Mesendoderm (in vitro differentiated cells): ENCODE results near the gene ABCA12.

Experiments used
- DNase-seq: peaks from one replicate; pipeline ENCODE4 v3.0.0; 2013
- H2AK5ac ChIP-seq: 2 replicates; pipeline ENCODE4 v1.6.1; 2013; ENCODE audit warnings: low read length, inconsistent platforms
- H2BK120ac ChIP-seq: 2 replicates; pipeline ENCODE4 v1.6.1; 2013; ENCODE audit warnings: low read depth, mild to moderate bottlenecking, low read length, moderate library complexity, mixed read lengths
- H2BK15ac ChIP-seq: replicated peaks from 2 replicates; pipeline ENCODE4 v1.6.1; 2013; ENCODE audit warnings: low read depth, mild to moderate bottlenecking, moderate library complexity
- H2BK5ac ChIP-seq: 2 replicates; pipeline ENCODE4 v1.6.1; 2013; ENCODE audit warnings: low read length, inconsistent platforms
- H3K18ac ChIP-seq: 2 replicates; pipeline ENCODE4 v1.6.1; 2013; ENCODE audit warnings: mild to moderate bottlenecking, low read length, mixed read lengths
- H3K23ac ChIP-seq: one replicate; pipeline ENCODE4 v1.6.1; 2013; ENCODE audit warnings: low read length
- H3K27ac ChIP-seq: 2 replicates; pipeline ENCODE4 v1.5.1; 2013; ENCODE audit warnings: low read depth, mild to moderate bottlenecking, inconsistent platforms, low read length, moderate library complexity
- H3K27me3 ChIP-seq: 2 replicates; pipeline ENCODE4 v1.6.1; 2013; ENCODE audit warnings: low read length, control low read depth, mild to moderate bottlenecking, inconsistent platforms; ENCODE audit not compliant: insufficient read depth, poor library complexity
- H3K36me3 ChIP-seq: 2 replicates; pipeline ENCODE4 v1.6.1; 2013; ENCODE audit warnings: low read length, inconsistent platforms; ENCODE audit not compliant: control insufficient read depth, insufficient read depth
- H3K4ac ChIP-seq: one replicate; pipeline ENCODE4 v1.6.1; 2013; ENCODE audit warnings: low read depth, mild to moderate bottlenecking, low read length, moderate library complexity
- H3K4me1 ChIP-seq: 2 replicates; pipeline ENCODE4 v1.6.1; 2013; ENCODE audit warnings: low read depth, low read length, inconsistent platforms; ENCODE audit not compliant: control insufficient read depth
- H3K4me2 ChIP-seq: 2 replicates; pipeline ENCODE4 v1.6.1; 2013; ENCODE audit warnings: low read length
- H3K4me3 ChIP-seq: 2 replicates; pipeline ENCODE4 v1.5.1; 2013; ENCODE audit warnings: mild to moderate bottlenecking, low read length
- H3K56ac ChIP-seq: one replicate; pipeline ENCODE4 v1.6.1; 2013; ENCODE audit warnings: low read length
- H3K79me1 ChIP-seq: 2 replicates; pipeline ENCODE4 v1.6.1; 2013; ENCODE audit warnings: low read length, inconsistent platforms
- H3K79me2 ChIP-seq: 2 replicates; pipeline ENCODE4 v1.6.1; 2013; ENCODE audit warnings: mild to moderate bottlenecking, low read length; ENCODE audit not compliant: control insufficient read depth, insufficient read depth
- H3K9ac ChIP-seq: 2 replicates; pipeline ENCODE4 v1.6.1; 2013; ENCODE audit warnings: low read length, inconsistent platforms
- H4K5ac ChIP-seq: one replicate; pipeline ENCODE4 v1.6.1; 2013; ENCODE audit warnings: low read length
- H4K8ac ChIP-seq: one replicate; pipeline ENCODE4 v1.6.1; 2013; ENCODE audit warnings: low read depth, mild to moderate bottlenecking, control low read depth, low read length, moderate library complexity
- WGBS: extraction: QIAGEN DNeasy Blood & Tissue Kit; methylation state at CpG from one replicate; pipeline ENCODE4 v1.1.7; 2013; ENCODE audit warnings: low lambda C conversion rate, missing lambda C conversion rate; ENCODE audit not compliant: insufficient coverage; ENCODE audit errors: extremely low coverage; 5-methylcytosine and 5-hydroxymethylcytosine counted together

Gene ABCA12

GRCh38 chr2:215140166-215140707 is 1.8 kb upstream of the ABCA12 start:
- Histone ChIP-seq H3K9ac (no peak overlapping the region), H3K56ac (no peak overlapping the region), H2AK5ac (no peak overlapping the region), H3K18ac (no peak overlapping the region), H4K8ac (no peak overlapping the region), H2BK15ac (no peak overlapping the region), H3K36me3 (no peaks in the 10 kb centered on the region), H3K79me1 (no peaks in the 10 kb centered on the region), H2BK120ac (no peak overlapping the region), H2BK5ac (no peak overlapping the region), H3K4me2 (no peak overlapping the region), H3K79me2 (no peaks in the 10 kb centered on the region), H3K4me3 (no peak overlapping the region), H3K27me3 (no peaks in the 10 kb centered on the region), H4K5ac (no peak overlapping the region), H3K23ac (no peak overlapping the region), H3K27ac (no peak overlapping the region), H3K4me1 (no peaks in the 10 kb centered on the region), H3K4ac (no peak overlapping the region)
- no peak for DNase-seq
- no CpG with 5 or more reads among the region's 4 CpGs for WGBS

GRCh38 chr2:215137741-215138340 is 585 bp downstream of the ABCA12 start:
- no peak overlapping the region for H3K4ac ChIP-seq
- no peaks in the 10 kb centered on the region for H3K27me3 ChIP-seq
- no peak overlapping the region for H3K4me3 ChIP-seq
- no peak overlapping the region for H3K56ac ChIP-seq
- H3K9ac ChIP-seq = no peak overlapping the region
- H3K79me2 ChIP-seq = no peaks in the 10 kb centered on the region
- no peak overlapping the region for H4K8ac ChIP-seq
- WGBS = no CpG with 5 or more reads among the region's 6 CpGs
- H4K5ac ChIP-seq = no peak overlapping the region
- no peak overlapping the region for H3K4me2 ChIP-seq
- no peak overlapping the region for H3K23ac ChIP-seq
- H2BK120ac ChIP-seq = no peak overlapping the region
- H2BK5ac ChIP-seq = no peak overlapping the region
- no peak overlapping the region for H2AK5ac ChIP-seq
- no peak for DNase-seq
- H3K18ac ChIP-seq = no peak overlapping the region
- H3K4me1 ChIP-seq = no peaks in the 10 kb centered on the region
- no peak overlapping the region for H2BK15ac ChIP-seq
- H3K79me1 ChIP-seq = no peaks in the 10 kb centered on the region
- no peaks in the 10 kb centered on the region for H3K36me3 ChIP-seq
- H3K27ac ChIP-seq = no peak overlapping the region

- no peak overlapping the region for H4K8ac ChIP-seq
- no peaks in the 10 kb centered on the region for H3K79me1 ChIP-seq
- H3K27ac ChIP-seq = no peak overlapping the region
- no peak overlapping the region for H3K56ac ChIP-seq
- no peak overlapping the region for H3K4ac ChIP-seq
- WGBS = no CpG with 5 or more reads among the region's 3 CpGs
- no peak overlapping the region for H3K23ac ChIP-seq
- no peak overlapping the region for H3K9ac ChIP-seq
- H3K18ac ChIP-seq = no peak overlapping the region
- H2BK5ac ChIP-seq = no peak overlapping the region
- H3K36me3 ChIP-seq = no peaks in the 10 kb centered on the region
- H3K4me2 ChIP-seq = no peak overlapping the region
- H3K4me3 ChIP-seq = no peak overlapping the region
- H4K5ac ChIP-seq = no peak overlapping the region
- DNase-seq = no peak
- no peak overlapping the region for H2BK15ac ChIP-seq
- no peak overlapping the region for H2AK5ac ChIP-seq
- no peaks in the 10 kb centered on the region for H3K4me1 ChIP-seq
- no peaks in the 10 kb centered on the region for H3K79me2 ChIP-seq
- no peak overlapping the region for H2BK120ac ChIP-seq
- no peaks in the 10 kb centered on the region for H3K27me3 ChIP-seq
Observed at GRCh38 chr2:215137329-215137686, 1.1 kb downstream of the ABCA12 start.

GRCh38 chr2:215136669-215137328 is 1.6 kb downstream of the ABCA12 start:
- peak; percentile 5 for DNase-seq
- WGBS = no CpG with 5 or more reads among the region's 3 CpGs
- H2AK5ac ChIP-seq = no peak overlapping the region

GRCh38 chr2:215120401-215120800 is 18.0 kb downstream of the ABCA12 start:
- no peak overlapping the region for H3K9ac ChIP-seq
- H3K56ac ChIP-seq = no peak overlapping the region
- no peak overlapping the region for H3K27ac ChIP-seq
- no peak overlapping the region for H3K4me2 ChIP-seq
- H4K8ac ChIP-seq = no peak overlapping the region
- no peaks in the 10 kb centered on the region for H3K4me1 ChIP-seq
- no peaks in the 10 kb centered on the region for H3K79me2 ChIP-seq
- no peak overlapping the region for H4K5ac ChIP-seq
- H2BK15ac ChIP-seq = no peak overlapping the region
- no peak overlapping the region for H3K23ac ChIP-seq
- no CpG with 5 or more reads among the region's 3 CpGs for WGBS
- H3K18ac ChIP-seq = no peak overlapping the region
- no peak overlapping the region for H2BK5ac ChIP-seq
- no peaks in the 10 kb centered on the region for H3K79me1 ChIP-seq
- H3K4ac ChIP-seq = no peak overlapping the region
- H3K27me3 ChIP-seq = no peaks in the 10 kb centered on the region
- H3K4me3 ChIP-seq = no peak overlapping the region
- no peaks in the 10 kb centered on the region for H3K36me3 ChIP-seq
- DNase-seq = no peak
- no peak overlapping the region for H2BK120ac ChIP-seq
- H2AK5ac ChIP-seq = no peak overlapping the region

More at GRCh38 chr2:215136669-215137328, 1.6 kb downstream of the ABCA12 start:
- no peaks in the 10 kb centered on the region for H3K79me1 ChIP-seq
- H2BK120ac ChIP-seq = no peak overlapping the region
- H4K5ac ChIP-seq = no peak overlapping the region
- H3K56ac ChIP-seq = no peak overlapping the region
- H2BK5ac ChIP-seq = no peak overlapping the region
- no peak overlapping the region for H3K27ac ChIP-seq
- H3K4me2 ChIP-seq = no peak overlapping the region
- no peak overlapping the region for H3K18ac ChIP-seq
- H3K4me1 ChIP-seq = no peaks in the 10 kb centered on the region
- no peaks in the 10 kb centered on the region for H3K27me3 ChIP-seq
- H3K4me3 ChIP-seq = no peak overlapping the region
- no peaks in the 10 kb centered on the region for H3K36me3 ChIP-seq
- H2BK15ac ChIP-seq = no peak overlapping the region
- no peak overlapping the region for H3K9ac ChIP-seq
- no peak overlapping the region for H3K4ac ChIP-seq
- H3K23ac ChIP-seq = no peak overlapping the region
- no peak overlapping the region for H4K8ac ChIP-seq
- no peaks in the 10 kb centered on the region for H3K79me2 ChIP-seq
